H1 (cell line): ENCODE data around the gene CUEDC1. TPM values are rescaled to one million over a fixed set of nuclear protein-coding genes. Genes with fewer than 3 reads are reported as not detected.

Source experiments
- NANOG ChIP-seq: IDR thresholded peaks from 2 replicates; pipeline ENCODE4 v1.6.1; 2011; ENCODE audit warnings: low read length, low read depth, mild to moderate bottlenecking, inconsistent platforms; ENCODE audit not compliant: insufficient read depth, poor library complexity, severe bottlenecking
- polyA plus RNA-seq, 7 experiments: library from polyadenylated mRNA; depleted of rRNA in 3 of 7; stranded (reverse) in 5 of 7; unstranded in 2 of 7; fragments of >200 nt in 5 of 7; fragments of 200-250 nt in 2 of 7; gene quantifications; 1 replicate in 5 of 7; 2 replicates in 1 of 7; 4 replicates in 1 of 7; pipeline versions ENCODE4 v1.2.1 to v1.2.3, GENCODE V29; 2011 to 2013; ENCODE audit warnings: missing spikeins in 2 of 7, mixed read lengths in 2 of 7
- total RNA-seq: library from RNA; stranded (reverse); fragmentation: NEBNext Ultra II Directional; extraction: Animal tissue kit (Norgen Biotek cat#: 25700); gene quantifications from 2 replicates; pipeline ENCODE4 v1.2.1, GENCODE V29; 2021
- TF ChIP-seq, protein P1 (sequence below): IDR thresholded peaks from 2 replicates; pipeline ENCODE4 v1.6.1; 2011; ENCODE audit warnings: low read depth, mild to moderate bottlenecking, low read length; ENCODE audit not compliant: insufficient read depth

CUEDC1 gene
- total and polyA plus RNA-seq, 2 of the 8 experiments (the other 6 are each of a cell fraction or from before 2014, with no cell fraction given) = 4.0 to 10.7 TPM

GRCh38 chr17:57838453-57838852 is 116.8 kb downstream of the CUEDC1 start (continued):
- TF ChIP-seq NANOG = no peak
- TF ChIP-seq, protein P1, sequence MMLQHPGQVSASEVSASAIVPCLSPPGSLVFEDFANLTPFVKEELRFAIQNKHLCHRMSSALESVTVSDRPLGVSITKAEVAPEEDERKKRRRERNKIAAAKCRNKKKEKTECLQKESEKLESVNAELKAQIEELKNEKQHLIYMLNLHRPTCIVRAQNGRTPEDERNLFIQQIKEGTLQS = no peak
